ENCODE results near the gene RIC3. TPM values are rescaled to one million over a fixed set of nuclear protein-coding genes. Genes with fewer than 3 reads are reported as not detected.

Gene RIC3
- total and polyA plus RNA-seq, 2 donors (not counting 3 experiments of a cell fraction or from before 2014, with no cell fraction given): not detected

DNA sequence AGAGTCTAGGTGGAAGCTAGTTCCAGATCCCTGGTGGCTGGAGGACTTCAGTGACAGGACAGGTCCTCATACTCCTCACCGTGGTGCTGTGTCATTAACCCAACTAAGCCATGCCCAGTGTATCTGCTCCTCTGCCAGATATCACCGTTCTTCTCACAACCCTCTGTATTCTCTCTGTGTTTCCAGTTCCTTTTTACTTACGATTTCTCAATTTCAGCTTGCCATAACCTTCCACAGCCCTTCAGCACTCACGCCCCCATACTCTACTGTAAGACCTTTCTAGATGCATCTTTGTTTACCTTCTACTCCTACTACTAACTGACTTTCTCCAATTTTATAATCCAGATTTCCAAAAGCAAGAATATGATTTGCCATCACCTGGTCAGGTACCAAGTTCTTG lies 26.1 kb upstream of the RIC3 start:
- Histone ChIP-seq H3K27ac (ENCODE audit: insufficient read depth, low read depth, low read length) (no peak overlapping the region), H3K9me3 (replicated peaks; ENCODE audit: control insufficient read depth, insufficient read depth, low read length) (no peaks in the 10 kb centered on the region), H3K4me2 (ENCODE audit: insufficient read depth, low read length) (no peak overlapping the region), H4K20me1 (replicated peaks; ENCODE audit: control insufficient read depth, extremely low read depth, insufficient read depth, low read length) (no peaks in the 10 kb centered on the region), H3K79me2 (ENCODE audit: control insufficient read depth, insufficient read depth, low read length) (no peaks in the 10 kb centered on the region), H3K4me1 (ENCODE audit: control insufficient read depth, extremely low read depth, insufficient read depth, low read length) (no peaks in the 10 kb centered on the region), H3K9ac (replicated peaks; ENCODE audit: extremely low read depth, insufficient read depth, low read length) (no peak overlapping the region), H3K27me3 (ENCODE audit: control insufficient read depth in 2 of 2, insufficient read depth in 2 of 2, low read length in 2 of 2) (peaks cover 2 to 11% of the 10 kb centered on the region in 2 experiments), H3K4me3 (replicated peaks in 1 of 3; ENCODE audit: insufficient read depth in 1 of 3, low read depth in 1 of 3, low read length in 3 of 3) (no peak overlapping the region), H3K36me3 (ENCODE audit: control insufficient read depth in 2 of 2, extremely low read depth in 1 of 2, insufficient read depth in 2 of 2, low read length in 2 of 2) (no peaks in the 10 kb centered on the region), H2AFZ (ENCODE audit: low read depth, low read length) (no peak overlapping the region), H3K9me1 (replicated peaks; ENCODE audit: control insufficient read depth, extremely low read depth, insufficient read depth, low read length) (no peaks in the 10 kb centered on the region)
- TF ChIP-seq, protein P1, sequence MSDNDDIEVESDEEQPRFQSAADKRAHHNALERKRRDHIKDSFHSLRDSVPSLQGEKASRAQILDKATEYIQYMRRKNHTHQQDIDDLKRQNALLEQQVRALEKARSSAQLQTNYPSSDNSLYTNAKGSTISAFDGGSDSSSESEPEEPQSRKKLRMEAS (IDR thresholded peaks at IDR 0.05; ENCODE audit: insufficient read depth, insufficient read length): no peak
- TF ChIP-seq EZH2 (IDR thresholded peaks at IDR 0.05; ENCODE audit: borderline replicate concordance, low read depth, low read length, severe bottlenecking): no peak
- TF ChIP-seq POLR2AphosphoS5 (IDR thresholded peaks at IDR 0.05; ENCODE audit: insufficient read depth, low read depth, low read length): no peak
- no peak for TF ChIP-seq POLR2A (IDR thresholded peaks at IDR 0.05; ENCODE audit: low read depth, low read length)
- TF ChIP-seq JUN (IDR thresholded peaks at IDR 0.05; ENCODE audit: borderline replicate concordance, insufficient read depth, insufficient read length, low read depth): no peak
- TF ChIP-seq MYC (IDR thresholded peaks at IDR 0.05; ENCODE audit: low read depth, low read length): no peak
- TF ChIP-seq CTCF (IDR thresholded peaks at IDR 0.05; ENCODE audit: extremely low read depth in 1 of 2, insufficient read depth in 1 of 2, low read depth in 1 of 2, low read length in 2 of 2): no peak
- TF ChIP-seq GATA2 (IDR thresholded peaks at IDR 0.05; ENCODE audit: insufficient read depth, insufficient read length, low read depth, low read length): no peak
- TF ChIP-seq FOS (IDR thresholded peaks at IDR 0.05; ENCODE audit: borderline replicate concordance, insufficient read depth, low read length): no peak
- dilution Hi-C loops (cut with MboI; ENCODE audit: extremely low pct_ligation_motif_present, low sequenced_read_pairs) (no loop called here), intact Hi-C loops (cut with micrococcal nuclease) (no loop called here)
- no peak for DNase-seq (ENCODE audit: low read depth, low spot score)
- ChIA-PET CTCF (interaction anchor here (1.0 to 5.4 kb wide), 2 partner anchors 10 to 372 kb away, joined by 3 to 52 read pairs; no protein-coding TSS in a partner anchor), POLR2A (no interaction called here)
- no peak for FAIRE-seq
- BruUV-seq (replicated peaks): no TSS peak
